K562 (cell line): Measurements from ENCODE around the gene OVOL1. TPM values are rescaled to one million over a fixed set of nuclear protein-coding genes. Genes with fewer than 3 reads are reported as not detected.

Experiments used
- ATAC-seq: fragments of 200-7000 bp; cut with Tn5 transposase; 3 replicates; pipeline ENCODE4 v1.9.1; 2020; ENCODE audit warnings: moderate library complexity
- BruUV-seq: library from RNA; stranded (reverse); fragments of 400-500 nt; replicated peaks from 2 replicates; lab custom pipeline; 2021; lab: Mats Ljungman, UMichigan
- CTCF ChIA-PET: fragments of 300-600 bp; formaldehyde crosslinking; extraction: SDS; loops from one replicate; lab custom pipeline; 2021; ENCODE audit warnings: low intra/inter-chr PET ratio; lab: Yijun Ruan, JAX
- POLR2A ChIA-PET: fragments of 300-600, 350-650 bp; sonication (Branson Sonifier 250); formaldehyde crosslinking; extraction: SDS; loops from one replicate; lab custom pipeline; 2021; ENCODE audit warnings: antibody characterized with exemption, inconsistent platforms; lab: Yijun Ruan, JAX
- DNase-seq, 4 experiments: peaks; one replicate each; pipeline versions ENCODE4 v3.0.0 to v3.0.0-alpha.2; 2011 to 2018; ENCODE audit warnings: low spot score in 3 of 4, mixed read lengths in 3 of 4; ENCODE audit errors: extremely low read depth in 1 of 4
- FAIRE-seq: peaks from 2 replicates; lab custom pipeline; 2011; peaks lifted over from hg19 to GRCh38; lab: Jason Lieb, UNC
- H2AFZ ChIP-seq: 2 replicates; pipeline ENCODE4 v1.6.0; 2011; ENCODE audit warnings: low read depth, low read length, control low read depth, inconsistent platforms
- H3K27ac ChIP-seq: fragments of 200-600 bp; 3 replicates; pipeline ENCODE4 v1.8.0; 2011; ENCODE audit warnings: low read depth, mild to moderate bottlenecking, control low read depth, inconsistent platforms, low read length, moderate library complexity, mixed read lengths; ENCODE audit errors: extremely low read depth
- H3K27me3 ChIP-seq, 2 experiments: fragments of 300-600 bp in 1 of 2; 2 replicates in 1 of 2; 3 replicates in 1 of 2; pipeline versions ENCODE4 v1.6.0 to v1.8.0; 2011; ENCODE audit warnings: inconsistent platforms in 2 of 2, low read length in 2 of 2, mild to moderate bottlenecking in 1 of 2, mixed read lengths in 1 of 2, moderate library complexity in 1 of 2; ENCODE audit not compliant: control insufficient read depth in 2 of 2, insufficient read depth in 2 of 2
- H3K36me3 ChIP-seq: fragments of 300-600 bp; 3 replicates; pipeline ENCODE4 v1.8.0; 2011; ENCODE audit warnings: mild to moderate bottlenecking, low read length, inconsistent platforms; ENCODE audit not compliant: control insufficient read depth, insufficient read depth
- H3K4me1 ChIP-seq, 2 experiments: fragments of 200-600 bp in 1 of 2; replicated peaks in 1 of 2; 2 replicates in 1 of 2; 3 replicates in 1 of 2; pipeline versions ENCODE4 v1.5.1 to v1.8.0; 2011; ENCODE audit warnings: inconsistent platforms in 2 of 2, low read length in 2 of 2, mild to moderate bottlenecking in 1 of 2, mixed read lengths in 1 of 2, moderate library complexity in 1 of 2; ENCODE audit not compliant: control insufficient read depth in 2 of 2, insufficient read depth in 2 of 2
- H3K4me2 ChIP-seq: 2 replicates; pipeline ENCODE4 v1.6.1; 2011; ENCODE audit warnings: low read length, control low read depth, inconsistent platforms, mixed read lengths; ENCODE audit not compliant: insufficient read depth
- H3K4me3 ChIP-seq: fragments of 200-600 bp; sonication (generic), shearing (Covaris generic); 2 replicates; pipeline ENCODE4 v1.5.1; 2016; ENCODE audit warnings: control low read depth, inconsistent platforms
- H3K79me2 ChIP-seq: fragments of 200-600 bp; 3 replicates; pipeline ENCODE4 v1.8.0; 2011; ENCODE audit warnings: low read length, inconsistent platforms; ENCODE audit not compliant: control insufficient read depth, insufficient read depth
- H3K9ac ChIP-seq, 2 experiments: 2 replicates each; pipeline versions ENCODE4 v1.6.0 to v1.6.1; 2011; ENCODE audit warnings: low read depth in 2 of 2, low read length in 2 of 2, control low read depth in 1 of 2, inconsistent platforms in 1 of 2, mild to moderate bottlenecking in 1 of 2, mixed read lengths in 1 of 2; ENCODE audit not compliant: insufficient read depth in 1 of 2
- H3K9me1 ChIP-seq: one replicate; pipeline ENCODE4 v1.6.0; 2011; ENCODE audit warnings: inconsistent platforms, mild to moderate bottlenecking, low read length, moderate library complexity; ENCODE audit not compliant: control insufficient read depth, insufficient read depth
- H3K9me3 ChIP-seq: replicated peaks from 2 replicates; pipeline ENCODE4 v1.5.1; 2011; ENCODE audit warnings: low read depth, low read length, inconsistent platforms; ENCODE audit not compliant: control insufficient read depth, insufficient read depth
- H4K20me1 ChIP-seq: replicated peaks from 2 replicates; pipeline ENCODE4 v1.6.1; 2011; ENCODE audit warnings: low read length, inconsistent platforms, mixed read lengths; ENCODE audit not compliant: control insufficient read depth, insufficient read depth
- CLOCK ChIP-seq: fragments of 250-450 bp; sonication (Bioruptor Pico); IDR thresholded peaks from 2 replicates; pipeline ENCODE4 v1.4.0; 2020; ENCODE audit warnings: mild to moderate bottlenecking, moderate library complexity, borderline replicate concordance
- HDAC1 ChIP-seq, 2 experiments: fragments of 450-650 bp; IDR thresholded peaks; 2 replicates each; pipeline ENCODE4 v1.6.1; 2016 to 2017; ENCODE audit warnings: inconsistent platforms in 1 of 2, mild to moderate bottlenecking in 1 of 2, moderate library complexity in 1 of 2
- HNRNPUL1 ChIP-seq: fragments of 200-400 bp; formaldehyde crosslinking; IDR thresholded peaks from 2 replicates; pipeline ENCODE4 v1.6.1; 2017; ENCODE audit warnings: low read length
- NCOA6 ChIP-seq: fragments of 450-650 bp; IDR thresholded peaks from 2 replicates; pipeline ENCODE4 v1.6.1; 2017; ENCODE audit warnings: mild to moderate bottlenecking
- NKRF ChIP-seq: fragments of 450-650 bp; IDR thresholded peaks from 2 replicates; pipeline ENCODE4 v1.6.1; 2016; ENCODE audit warnings: borderline replicate concordance
- PHB ChIP-seq: fragments of 250-450 bp; sonication (Bioruptor Pico); IDR thresholded peaks from 2 replicates; pipeline ENCODE4 v1.5.0; 2021
- RBFOX2 ChIP-seq: fragments of 200-400 bp; formaldehyde crosslinking; IDR thresholded peaks from 2 replicates; pipeline ENCODE4 v1.6.1; 2017; ENCODE audit warnings: low read depth, mild to moderate bottlenecking, low read length, moderate library complexity
- TAF7 ChIP-seq: fragments of 450-650 bp; IDR thresholded peaks from 2 replicates; pipeline ENCODE4 v1.6.1; 2016; ENCODE audit warnings: missing genetic modification characterization, missing compliant biosample characterization
- THRB ChIP-seq: fragments of 450-650 bp; formaldehyde crosslinking; conservative IDR thresholded peaks from 2 replicates; pipeline ENCODE4 v1.4.0; 2022; ENCODE audit warnings: mild to moderate bottlenecking, missing genetic modification characterization
- TOE1 ChIP-seq, 2 experiments: fragments of 450-650 bp in 1 of 2; sonication (generic) in 1 of 2; formaldehyde crosslinking in 1 of 2; IDR thresholded peaks; 2 replicates each; pipeline versions ENCODE4 v1.7.1 to v1.8.0; 2016 to 2022; ENCODE audit warnings: borderline replicate concordance in 2 of 2, mild to moderate bottlenecking in 2 of 2, antibody characterized with exemption in 1 of 2, inconsistent platforms in 1 of 2, low read depth in 1 of 2, missing genetic modification reagents in 1 of 2, moderate library complexity in 1 of 2
- USF1 ChIP-seq: sonication (generic); formaldehyde crosslinking; IDR thresholded peaks from 2 replicates; pipeline ENCODE4 v1.9.0; 2022; ENCODE audit warnings: mild to moderate bottlenecking, missing genetic modification reagents
- ZBTB26 ChIP-seq: fragments of 450-650 bp; formaldehyde crosslinking; IDR thresholded peaks from 2 replicates; pipeline ENCODE4 v1.4.0; 2022; ENCODE audit warnings: missing genetic modification characterization
- ZNF830 ChIP-seq: fragments of 250-450 bp; sonication (Bioruptor Pico); IDR thresholded peaks from 2 replicates; pipeline ENCODE4 v1.5.0; 2021; ENCODE audit warnings: mild to moderate bottlenecking
- ZSCAN29 ChIP-seq: fragments of 450-650 bp; IDR thresholded peaks from 2 replicates; pipeline ENCODE4 v1.6.1; 2017
- WGBS: fragments of 100-300 bp; shearing (Covaris generic); methylation state at CpG from one replicate; pipeline ENCODE4 v1.1.6; 2016; ENCODE audit warnings: low coverage, mixed read lengths; ENCODE audit not compliant: insufficient coverage; ENCODE audit errors: missing lambda C conversion rate; 5-methylcytosine and 5-hydroxymethylcytosine counted together
- in situ Hi-C: fragments of 300-500 bp; cut with MboI; formaldehyde crosslinking; loops from 4 replicates; pipeline ENCODE4 v1.15.0; 2018; ENCODE audit warnings: inconsistent platforms, mixed read lengths
- intact Hi-C: fragments of 100-400 bp; cut with micrococcal nuclease; formaldehyde crosslinking; loops from 2 replicates; pipeline ENCODE4 v1.14.2; 2022
- polyA plus RNA-seq, 8 experiments: library from polyadenylated mRNA; depleted of rRNA in 4 of 8; stranded (reverse) in 5 of 8; unstranded in 3 of 8; fragments of >200 nt; fragmentation: Nextera tagmentation in 2 of 8; fragmentation: Illumina TruSeq in 1 of 8; extraction: Ambion mirVana in 2 of 8; extraction: Trizol in 1 of 8; gene quantifications; 2 replicates each; pipeline versions ENCODE4 v1.2.1 to v1.2.3, GENCODE V29; 2011 to 2014; ENCODE audit warnings: inconsistent platforms in 1 of 8, missing spikeins in 1 of 8
- total RNA-seq, 7 experiments: library from RNA; depleted of rRNA in 6 of 7; stranded (reverse); fragments of >200 nt in 6 of 7; fragmentation: Illumina TruSeq in 2 of 7; extraction: Trizol in 2 of 7; gene quantifications; 2 replicates each; pipeline versions ENCODE4 v1.2.1 to v1.2.3, GENCODE V29; 2011 to 2021; ENCODE audit warnings: low replicate concordance in 1 of 7

Gene OVOL1
- total and polyA plus RNA-seq, 9 of the 15 experiments (the other 6 are each of a cell fraction or from before 2014, with no cell fraction given): 0.09 TPM; not detected in 8

GRCh38 chr11:65834202-65834601 lies 47.3 kb downstream of the OVOL1 start:
- WGBS: 8% methylated on average over 4 of the region's 6 CpGs
- Histone ChIP-seq H3K27me3 (peaks cover 2 to 24% of the 10 kb centered on the region in 2 experiments; a peak in 4 of 5 replicates), H3K36me3 (no peaks in the 10 kb centered on the region), H3K9me1 (no peaks in the 10 kb centered on the region), H3K4me1 (peaks cover 0 to 16% of the 10 kb centered on the region in 2 experiments; a peak in 2 of 5 replicates), H3K79me2 (no peaks in the 10 kb centered on the region), H3K4me2 (peak overlapping the region; percentile 21; the same call in 1 of the 2 replicates), H3K9ac (no peak overlapping the region), H4K20me1 (no peaks in the 10 kb centered on the region), H3K4me3 (no peak overlapping the region), H3K27ac (no peak overlapping the region), H3K9me3 (no peaks in the 10 kb centered on the region), H2AFZ (peak overlapping the region; percentile 36; the same call in 1 of the 2 replicates)
- intact Hi-C loops (no loop called here), in situ Hi-C loops (no loop called here)
- ChIA-PET POLR2A (interaction anchor here (0.5 to 3.1 kb wide), 2 partner anchors 18 to 24 kb away, joined by 3 to 12 read pairs; partner anchors contain the start of gene CFL1), CTCF (no interaction called here)
- peak; percentile 57 for FAIRE-seq
- no peak for DNase-seq
- no TSS peak for BruUV-seq
- ATAC-seq: no peak
- TF ChIP-seq RBFOX2 (no peak), PHB (CRISPR knock-in tag) (no peak), TAF7 (tag) (no peak), CLOCK (no peak), ZBTB26 (CRISPR knock-in tag) (peak; percentile 87), USF1 (CRISPR knock-in tag) (no peak), HDAC1 (IDR thresholded peaks at IDR 0.05) (no peak), ZNF830 (CRISPR knock-in tag) (no peak), THRB (0 out of 2 replicates have a peak, but pooled peaks have one; percentile 34), NCOA6 (no peak), ZSCAN29 (no peak), TOE1 (IDR thresholded peaks at IDR 0.05; ENCODE audit: borderline replicate concordance) (no peak), TOE1 (CRISPR knock-in tag; IDR thresholded peaks at IDR 0.05; ENCODE audit: borderline replicate concordance, low read depth) (0 out of 2 replicates have a peak, but pooled peaks have one; percentile 10), NKRF (peak; percentile 33; the same call in 1 of the 2 replicates), HNRNPUL1 (no peak)
